Kidney epithelial cell (primary cell): Measurements from ENCODE around the gene CRYBB1. TPM values are rescaled to one million over a fixed set of nuclear protein-coding genes. Genes with fewer than 3 reads are reported as not detected.

Source experiments
- DNase-seq: peaks from one replicate; pipeline ENCODE4 v3.0.0-alpha.2; 2010; ENCODE audit warnings: low read depth
- H3K27me3 ChIP-seq: 2 replicates; pipeline ENCODE4 v1.6.0; 2011; ENCODE audit warnings: low read length; ENCODE audit not compliant: control insufficient read depth, insufficient read depth
- H3K36me3 ChIP-seq: 2 replicates; pipeline ENCODE4 v1.5.1; 2011; ENCODE audit warnings: low read length; ENCODE audit not compliant: control insufficient read depth, insufficient read depth
- H3K4me3 ChIP-seq: 2 replicates; pipeline ENCODE4 v1.5.1; 2011; ENCODE audit warnings: low read depth, mild to moderate bottlenecking, control low read depth, low read length
- CTCF ChIP-seq: IDR thresholded peaks from 2 replicates; pipeline ENCODE4 v1.5.1; 2011; ENCODE audit warnings: mild to moderate bottlenecking, moderate library complexity, low read length, control low read depth, inconsistent platforms; ENCODE audit not compliant: insufficient read depth, poor library complexity, severe bottlenecking
- total RNA-seq: library from RNA; depleted of rRNA; stranded (reverse); fragments of >200 nt; gene quantifications from 2 replicates; pipeline ENCODE4 v1.2.3, GENCODE V29; 2015

CRYBB1 gene
- total RNA-seq, 1 donor from 2014 or later = not detected

GRCh38 chr22:26599505-26599904 is 18.3 kb downstream of the CRYBB1 start:
- no peaks in the 10 kb centered on the region for H3K36me3 ChIP-seq
- peaks cover 8% of the 10 kb centered on the region for H3K27me3 ChIP-seq
- no peak overlapping the region for H3K4me3 ChIP-seq
- no peak for DNase-seq
- TF ChIP-seq CTCF = no peak

GRCh38 chr22:26597480-26597879 is 20.3 kb downstream of the CRYBB1 start:
- peaks cover 8% of the 10 kb centered on the region for H3K27me3 ChIP-seq
- TF ChIP-seq CTCF = no peak
- no peak overlapping the region for H3K4me3 ChIP-seq
- DNase-seq = no peak
- no peaks in the 10 kb centered on the region for H3K36me3 ChIP-seq

- Histone ChIP-seq H3K27me3 (peaks cover 8% of the 10 kb centered on the region), H3K36me3 (no peaks in the 10 kb centered on the region), H3K4me3 (no peak overlapping the region)
- no peak for TF ChIP-seq CTCF
- DNase-seq = no peak
Measured at GRCh38 chr22:26597026-26597425, 20.8 kb downstream of the CRYBB1 start.

GRCh38 chr22:26593763-26594162 is 24.1 kb downstream of the CRYBB1 start:
- H3K4me3 ChIP-seq = no peak overlapping the region
- H3K36me3 ChIP-seq = no peaks in the 10 kb centered on the region
- TF ChIP-seq CTCF = no peak
- no peak for DNase-seq
- peaks cover 8% of the 10 kb centered on the region for H3K27me3 ChIP-seq

GRCh38 chr22:26592421-26592891 is 25.4 kb downstream of the CRYBB1 start:
- no peak overlapping the region for H3K4me3 ChIP-seq
- no peak for TF ChIP-seq CTCF
- H3K27me3 ChIP-seq = peaks cover 8% of the 10 kb centered on the region
- DNase-seq = no peak
- H3K36me3 ChIP-seq = no peaks in the 10 kb centered on the region

GRCh38 chr22:26589845-26590736 is 27.7 kb downstream of the CRYBB1 start, which contains the start of gene TPST2:
Gene TPST2, minus strand, starts transcription at chr22:26590132. Its CDS starts 48,502 bp downstream, at chr22:26541630.
- Histone ChIP-seq H3K4me3 (peak within 1 kb of the TSS; percentile 69), H3K36me3 (no peaks in the 10 kb centered on the region), H3K27me3 (no peaks in the 10 kb centered on the region)
- no peak for DNase-seq
- no peak for TF ChIP-seq CTCF
